ENCODE data around the gene TEX35. TPM values are rescaled to one million over a fixed set of nuclear protein-coding genes. Genes with fewer than 3 reads are reported as not detected.
"Not testable (repeated sequence)": the region's sequence is repeated elsewhere in the genome, so short reads cannot be mapped to it uniquely, and the experiment has no call there.

TEX35 gene
- polyA plus RNA-seq, 1 donor, result 0.10 TPM

DNA sequence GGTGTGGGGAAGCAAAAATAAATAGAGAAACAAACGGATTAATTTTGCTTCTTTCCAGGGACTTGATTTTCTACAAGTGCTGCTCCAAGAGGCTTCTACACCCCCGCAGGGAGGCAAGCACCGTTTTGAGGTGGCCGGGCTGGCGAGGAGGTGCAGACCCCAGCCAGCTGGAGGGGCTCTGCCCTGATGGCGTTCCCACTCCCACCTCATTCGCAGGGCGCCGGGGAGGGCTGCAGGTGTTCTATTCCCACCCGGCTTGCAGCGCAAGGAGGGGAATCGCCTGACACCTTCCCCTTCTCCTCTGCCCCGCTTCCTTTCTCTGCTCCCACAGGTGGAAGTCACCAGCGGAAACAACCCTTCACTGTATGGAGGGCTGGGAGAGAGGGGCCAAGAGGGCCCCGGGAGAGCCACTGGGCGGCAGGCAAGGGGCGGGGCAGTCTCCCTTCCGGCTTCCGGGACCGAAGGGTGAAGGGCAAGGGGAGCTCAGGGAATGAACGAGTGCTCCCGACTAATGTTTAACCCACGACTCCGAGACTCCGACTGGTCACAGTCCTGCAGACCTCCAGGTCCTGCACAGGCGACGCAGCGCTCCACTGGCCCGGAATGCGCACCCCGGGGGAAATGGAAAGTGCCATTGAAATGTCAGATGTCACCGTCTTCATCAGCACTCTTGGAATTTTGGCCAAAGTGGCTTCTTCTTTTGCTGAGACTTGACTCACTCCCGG is 29.1 kb downstream of the TEX35 start:
- no peak for DNase-seq

DNA sequence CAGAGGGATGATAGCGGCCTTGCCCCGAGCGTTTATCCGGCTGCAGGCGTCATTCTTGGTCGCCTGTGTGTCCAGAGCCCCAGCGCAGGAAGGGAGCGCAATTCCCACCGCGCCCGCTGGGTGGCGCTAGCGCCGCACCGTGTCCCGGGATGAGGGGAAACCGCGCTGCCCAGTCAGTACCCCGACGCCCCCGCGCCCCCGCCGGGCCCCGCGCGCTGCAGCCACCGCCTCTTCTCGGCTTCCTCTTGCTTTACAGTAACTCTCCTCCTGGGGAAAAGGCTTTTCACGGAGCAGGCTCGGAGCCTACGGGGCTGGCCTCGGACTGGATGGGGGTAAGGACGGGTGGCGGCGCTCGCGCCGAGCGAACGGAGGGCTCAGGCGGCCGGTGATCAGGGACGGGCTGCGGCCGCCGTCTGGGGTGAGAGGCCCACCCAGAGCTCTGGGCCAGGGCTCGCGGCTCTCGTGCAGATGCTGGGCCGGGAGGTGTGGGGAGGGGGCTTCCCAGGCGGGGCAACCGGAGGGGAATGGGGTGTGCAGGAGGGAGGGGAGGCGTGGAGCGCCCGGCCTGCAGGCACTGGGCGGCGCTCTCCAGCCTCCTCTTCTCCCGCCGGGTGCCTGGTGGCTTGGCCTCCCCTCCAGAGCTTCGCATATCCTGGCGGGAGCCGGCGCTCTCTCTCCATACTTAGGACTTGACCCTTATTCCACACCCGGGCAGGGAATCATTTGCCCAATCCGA is 29.8 kb downstream of the TEX35 start:
- peak; percentile 94 for DNase-seq

DNA sequence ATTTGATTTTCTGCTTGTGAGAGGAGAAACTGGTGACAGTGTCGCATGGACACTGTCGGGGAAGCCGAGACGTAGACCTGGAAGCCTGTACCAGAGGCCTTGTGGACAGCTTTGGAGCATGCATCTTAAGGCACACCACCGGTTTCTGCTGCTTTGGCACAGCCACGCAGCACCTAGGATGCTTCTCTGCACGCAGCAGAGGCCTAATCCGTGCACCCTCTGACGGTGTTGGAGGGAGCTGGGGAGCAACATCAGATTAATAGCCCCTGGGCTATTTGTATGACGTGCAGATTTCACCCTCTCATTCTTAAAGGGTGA is 30.3 kb downstream of the TEX35 start:
- DNase-seq, result no peak

DNA sequence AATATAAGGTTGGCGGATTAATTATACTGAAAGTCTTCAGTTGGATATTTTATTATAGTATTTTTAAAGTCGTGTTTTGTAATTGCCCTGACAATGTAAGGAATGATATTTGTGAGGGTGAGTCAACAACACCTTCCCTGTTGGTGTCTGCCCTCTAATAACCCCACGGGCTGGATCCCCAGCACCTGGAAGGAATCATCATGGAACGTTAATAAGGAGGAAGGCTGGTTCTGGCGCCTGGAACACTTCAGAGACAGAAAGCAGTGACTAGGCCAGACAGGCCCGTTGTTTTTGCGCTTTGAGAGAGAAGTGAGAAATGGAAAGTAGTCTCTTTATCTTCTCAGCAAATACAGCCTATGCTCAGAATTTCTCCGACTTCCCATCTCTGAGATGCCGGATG is 31.6 kb downstream of the TEX35 start:
- no peak for DNase-seq

DNA sequence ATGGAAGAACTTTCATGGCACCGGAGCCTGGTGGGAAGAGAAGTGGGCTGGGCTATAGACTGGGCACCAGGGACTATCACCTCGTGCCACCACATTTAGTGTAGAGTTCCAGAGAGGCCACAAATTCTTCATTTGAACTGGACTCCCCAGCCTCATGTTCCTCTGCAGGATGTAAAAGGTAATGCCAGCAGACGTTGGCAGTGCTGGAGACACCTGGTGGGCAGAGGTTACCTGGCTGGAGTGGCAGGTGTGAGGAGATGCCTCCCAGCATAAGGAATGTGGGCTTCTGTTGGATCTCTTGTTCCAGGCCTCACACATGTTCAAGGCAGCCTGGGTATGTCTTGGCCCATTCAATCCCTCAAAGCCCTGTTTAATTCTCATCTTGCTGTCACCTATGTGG is 35.2 kb downstream of the TEX35 start:
- no peak for DNase-seq

DNA sequence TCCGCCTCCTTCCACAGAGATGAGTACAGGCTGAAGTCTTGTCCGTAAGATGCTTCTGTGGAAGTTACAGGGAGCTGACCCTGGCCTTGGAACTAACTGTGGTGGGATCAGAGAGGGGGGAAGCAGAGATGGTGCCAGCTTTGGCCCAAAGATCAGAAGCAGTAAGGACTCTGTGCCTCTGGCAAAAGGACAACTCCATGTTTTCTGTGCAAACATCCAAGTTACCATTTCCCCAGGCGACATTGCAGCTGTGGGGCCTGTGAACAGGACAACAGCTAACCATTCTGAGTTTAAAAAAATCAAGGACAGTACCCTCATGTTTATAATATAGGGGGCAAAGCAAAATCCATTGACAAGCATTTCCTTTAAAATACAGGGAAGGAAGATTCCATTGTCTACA is 38.4 kb downstream of the TEX35 start:
- no peak for DNase-seq

DNA sequence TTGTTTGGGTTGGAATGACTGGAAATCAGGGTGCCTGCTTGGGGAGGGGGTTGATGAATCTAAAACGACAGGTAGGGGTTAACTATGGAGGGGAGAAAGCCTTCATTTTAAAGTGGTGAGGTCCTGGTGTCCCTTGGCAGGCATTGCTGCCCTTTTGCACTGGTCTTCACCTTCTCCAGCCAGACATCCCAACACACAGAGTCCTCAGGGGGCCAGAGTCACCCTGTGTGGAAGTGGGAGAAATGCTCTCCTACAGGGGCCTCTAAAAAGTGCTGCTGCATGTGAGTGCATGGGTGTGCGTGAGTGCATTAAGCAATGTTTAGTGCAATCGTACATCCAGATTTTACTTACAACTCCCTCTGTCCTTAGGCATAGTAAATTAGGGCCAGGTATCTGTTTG is 39.0 kb downstream of the TEX35 start:
- DNase-seq, result no peak

DNA sequence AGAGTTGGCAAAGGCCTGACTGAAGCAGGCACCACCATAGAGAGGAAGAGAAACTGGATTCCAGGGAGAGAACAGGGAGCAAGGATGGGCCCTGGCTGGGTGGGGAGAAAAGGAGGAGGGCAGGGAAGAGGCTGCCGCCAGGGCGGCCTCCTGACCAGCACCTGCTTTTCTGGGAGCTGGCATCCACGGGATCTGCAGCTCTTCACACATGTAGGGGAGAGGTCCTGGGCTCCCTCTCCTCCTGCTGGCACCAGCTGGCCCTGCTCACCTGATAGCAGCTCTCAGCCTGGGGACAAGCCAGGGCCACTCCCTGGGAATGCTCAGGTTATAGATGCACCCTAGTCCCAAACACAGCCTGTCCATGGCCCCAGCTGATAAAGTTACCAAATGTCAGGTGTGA is 39.9 kb downstream of the TEX35 start:
- no peak for DNase-seq

DNA sequence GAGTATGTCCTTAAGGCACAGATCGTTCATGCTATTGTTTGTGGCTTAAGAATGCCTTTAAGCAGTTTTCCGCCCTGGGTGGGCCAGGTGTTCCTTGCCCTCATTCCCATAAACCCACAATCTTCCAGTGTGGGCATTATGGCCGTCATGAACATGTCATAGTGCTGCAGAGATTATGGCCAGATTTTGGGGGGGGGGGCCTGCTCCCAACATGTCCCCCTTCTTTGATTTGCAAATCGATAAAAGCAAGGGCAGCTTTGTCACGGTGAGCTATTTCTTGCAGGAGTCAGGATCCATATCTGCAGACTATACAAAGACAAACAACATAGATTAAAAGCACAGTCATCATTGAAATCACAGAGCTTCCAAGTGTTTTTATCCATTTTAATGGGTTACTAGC is 41.4 kb downstream of the TEX35 start:
- DNase-seq, result not testable (repeated sequence)

DNA sequence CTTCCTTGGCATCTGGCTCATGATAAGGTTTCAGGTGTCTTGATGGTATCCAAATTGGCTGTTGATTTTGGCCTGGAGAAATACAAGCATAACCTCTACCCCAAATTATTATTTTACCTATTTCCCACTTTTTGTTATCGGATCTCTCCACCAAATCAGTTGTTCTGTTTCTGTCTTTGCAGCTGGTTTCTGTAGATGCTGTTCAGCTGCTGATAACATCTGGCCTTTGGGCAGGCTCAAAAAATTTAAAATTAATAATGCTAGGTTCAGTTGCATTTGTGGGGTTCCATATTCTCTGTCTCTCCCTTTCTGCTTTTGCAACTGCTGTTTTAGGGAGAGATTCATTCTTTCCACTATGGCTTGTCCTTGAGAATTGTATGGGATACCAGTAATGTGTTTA is 42.7 kb downstream of the TEX35 start:
- not testable (repeated sequence) for DNase-seq

DNA sequence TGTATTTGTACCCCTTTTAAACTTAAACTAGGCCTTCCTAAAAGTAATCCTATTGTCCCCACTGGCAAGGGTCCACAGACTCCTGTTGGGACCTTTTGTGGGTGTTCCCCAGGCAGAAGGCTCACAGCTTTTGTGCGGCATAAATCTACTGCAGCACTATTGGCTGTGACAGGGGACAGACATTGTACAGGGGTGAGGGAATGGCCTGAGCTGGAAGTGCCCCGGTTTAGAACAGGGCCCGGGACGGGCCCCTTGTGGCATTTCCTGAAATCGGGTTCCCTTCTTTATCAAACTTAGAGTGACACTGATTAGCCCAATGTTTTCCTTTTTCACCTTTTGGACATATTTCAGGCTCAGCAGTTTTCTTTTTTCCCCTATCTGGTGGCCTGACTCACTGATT is 45.9 kb downstream of the TEX35 start:
- not testable (repeated sequence) for DNase-seq

DNA sequence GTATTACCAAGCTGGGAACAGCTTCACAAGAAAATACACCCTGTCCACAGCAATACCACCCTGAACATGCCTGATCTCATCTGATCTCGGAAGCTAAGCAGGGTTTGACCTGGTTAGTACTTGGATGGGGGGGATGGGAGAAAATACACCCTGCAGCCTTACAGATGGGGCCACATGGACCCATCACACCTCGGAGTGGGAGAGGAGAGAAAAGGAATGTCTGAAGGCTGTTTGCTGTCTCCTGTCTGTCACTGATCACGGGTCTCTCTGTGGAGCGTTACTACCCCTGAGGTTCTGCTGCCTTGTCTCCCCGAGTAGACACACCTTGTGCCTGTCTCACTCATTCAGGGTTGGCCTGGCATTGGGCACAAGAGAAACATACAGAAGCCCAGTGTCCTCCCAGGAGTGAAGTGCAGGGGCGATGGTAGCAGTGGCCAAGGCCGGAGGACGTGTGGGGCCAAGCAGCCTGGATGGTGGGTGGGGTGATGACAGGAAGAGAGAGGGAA is 48.0 kb downstream of the TEX35 start:
- no peak for DNase-seq

DNA sequence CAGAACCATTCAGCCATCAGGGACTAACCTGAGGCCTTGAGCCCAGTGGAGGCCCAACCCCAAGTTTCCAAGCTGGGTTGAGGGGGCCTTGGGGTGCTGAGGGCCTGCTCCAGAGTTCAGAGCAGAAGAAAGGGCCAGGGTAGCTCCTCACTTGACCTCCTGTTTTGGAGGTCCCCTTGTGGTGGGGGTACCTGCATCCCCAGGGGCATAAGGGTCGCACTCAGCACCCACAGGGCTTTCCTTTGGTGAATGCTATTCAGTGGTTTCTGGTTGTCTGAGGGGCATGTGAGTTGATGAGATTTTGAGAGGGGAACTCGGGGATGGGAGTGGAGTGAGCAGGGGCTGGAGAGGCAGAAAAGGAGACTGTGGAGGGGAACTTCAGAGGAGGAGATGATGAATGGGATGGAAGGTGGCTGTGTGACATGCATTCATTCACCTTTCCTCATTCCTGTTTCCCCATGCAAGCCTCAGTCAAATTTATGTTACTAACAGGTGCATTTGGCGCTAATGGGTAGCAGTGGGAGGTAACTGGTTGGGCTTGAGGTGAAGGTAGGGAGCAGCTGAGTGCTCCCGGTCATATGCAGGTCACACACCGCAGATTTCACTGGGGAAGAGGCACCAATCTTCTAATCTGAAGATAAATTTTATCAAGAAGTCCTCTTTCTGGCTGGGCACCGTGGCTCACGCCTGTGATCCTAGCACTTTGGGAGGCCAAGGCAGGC is 50.4 kb downstream of the TEX35 start:
- no peak for DNase-seq

DNA sequence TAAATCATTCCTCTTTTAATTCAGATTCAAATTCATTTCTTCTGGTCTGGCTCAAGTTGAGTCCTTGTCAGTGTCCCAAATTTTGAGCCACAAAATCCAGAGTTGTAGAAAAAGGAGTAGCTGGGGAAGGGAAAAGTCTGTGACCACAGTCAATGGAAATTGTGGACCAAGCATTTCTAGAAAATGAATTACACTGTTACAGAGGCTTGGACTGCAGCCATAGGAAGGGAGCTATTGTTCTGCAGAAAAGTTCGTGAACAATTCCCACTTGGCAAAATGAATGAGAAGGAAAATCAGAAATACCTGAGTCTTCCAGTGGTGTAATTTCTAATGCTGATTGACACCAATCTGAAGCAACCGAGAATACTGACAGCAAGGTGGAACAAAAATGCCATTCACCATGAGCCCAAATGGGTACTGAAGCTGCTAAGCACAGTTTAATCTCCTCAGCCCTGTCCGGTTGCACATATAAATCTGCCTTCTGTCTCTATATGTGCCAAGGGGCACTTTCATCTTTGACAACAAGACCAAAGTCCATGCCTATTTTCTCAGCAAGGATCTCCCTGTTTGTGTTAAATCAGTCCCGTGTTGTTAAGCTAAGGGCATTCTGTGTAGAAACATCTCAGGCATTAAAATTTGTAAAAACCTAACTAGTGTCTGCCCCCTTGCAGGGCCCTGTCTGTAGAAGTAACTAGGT is 51.3 kb downstream of the TEX35 start:
- no peak for DNase-seq

DNA sequence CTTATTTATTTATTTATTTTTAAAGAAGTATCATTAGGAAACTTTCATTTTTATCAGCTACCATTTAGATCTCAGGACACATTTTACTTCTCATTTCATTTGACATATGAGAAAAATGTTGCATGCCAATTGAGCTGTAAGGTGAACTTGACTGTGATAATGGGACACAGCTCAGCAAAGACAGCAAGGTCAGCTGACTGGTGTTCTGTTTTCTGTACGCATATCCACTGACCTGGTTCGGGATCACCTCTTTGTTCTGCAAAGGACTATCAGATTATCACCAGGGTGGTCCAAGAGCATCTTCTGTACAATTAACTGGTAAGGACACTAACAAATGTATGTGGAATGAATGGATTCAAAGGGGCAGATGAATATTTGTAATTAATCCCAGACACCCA is 51.9 kb downstream of the TEX35 start:
- DNase-seq, result no peak

DNA sequence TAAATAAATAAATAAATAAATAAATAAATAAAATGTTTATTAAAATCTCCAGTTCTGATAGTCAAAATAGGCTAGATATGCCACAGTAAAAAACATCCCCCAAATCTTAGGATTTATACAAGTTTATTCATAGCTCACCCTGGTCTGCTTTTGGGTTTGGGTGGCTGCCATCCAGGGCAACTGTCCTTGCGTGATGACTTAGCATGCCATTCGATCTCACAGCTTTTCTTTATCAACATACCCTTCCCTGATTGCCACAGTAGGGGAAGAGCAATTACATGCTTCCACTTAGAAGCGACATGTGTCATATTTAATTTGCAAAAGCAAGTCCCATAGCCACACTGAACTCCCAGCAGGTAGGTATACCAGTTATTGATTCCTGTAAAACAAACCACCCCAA is 52.7 kb downstream of the TEX35 start:
- DNase-seq, result no peak

DNA sequence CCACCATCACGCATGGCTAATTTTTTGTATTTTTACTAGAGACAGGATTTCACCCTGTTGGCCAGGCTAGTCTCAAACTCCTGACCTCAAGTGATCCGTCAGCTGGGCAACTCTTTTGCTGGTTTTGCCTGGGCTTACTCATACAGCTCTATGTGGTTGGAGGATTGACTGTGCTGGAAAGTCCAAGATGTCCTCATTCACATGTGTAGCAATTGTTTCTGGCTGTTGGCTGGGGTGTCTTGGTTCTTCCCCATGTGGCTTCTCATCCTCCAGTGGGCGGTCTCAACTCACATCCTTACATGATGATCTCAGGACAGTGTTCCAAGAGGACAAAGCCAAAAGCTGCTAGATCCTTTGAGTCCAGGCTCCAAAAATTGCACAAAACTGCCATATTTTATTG is 53.3 kb downstream of the TEX35 start:
- no peak for DNase-seq

DNA sequence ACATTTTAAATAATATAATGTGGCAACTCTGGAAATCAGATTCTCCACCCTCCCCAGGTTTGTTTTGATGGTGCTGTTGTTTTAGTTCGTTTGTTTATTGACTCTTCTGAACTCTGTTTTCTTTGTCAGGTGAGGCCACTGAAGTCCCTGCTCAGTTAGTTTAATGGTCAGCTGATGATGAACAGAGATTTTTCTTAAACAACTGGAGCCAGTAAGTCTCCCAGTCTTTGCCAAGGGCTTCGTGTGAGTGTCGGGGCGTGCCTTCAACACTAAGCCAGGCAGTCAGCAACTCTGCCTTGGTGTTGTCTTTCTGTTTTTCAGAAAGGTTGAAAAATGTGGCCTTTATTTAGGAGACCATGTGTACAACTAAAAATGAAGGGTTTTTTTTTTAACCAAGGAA is 58.9 kb downstream of the TEX35 start:
- no peak for DNase-seq

Other genes starting within 250 kb of the TEX35 start
- gene CLEC20A, start 16.1 kb upstream of the TEX35 start, polyA plus RNA-seq (ENCODE audit: insufficient read length), result not detected
- 41.1 TPM for gene RALGPS2, start 212.1 kb downstream of the TEX35 start, polyA plus RNA-seq (ENCODE audit: insufficient read length)

All from hindlimb muscle (tissue), 1 donor.